GM18498 (cell line): ENCODE data around the gene COL24A1.
"Not testable (repeated sequence)": the region's sequence is repeated elsewhere in the genome, so short reads cannot be mapped to it uniquely, and the experiment has no call there.

Experiments used
- ATAC-seq: cut with Tn5 transposase; IDR thresholded peaks from one replicate; pipeline ENCODE4 v1.9.1; 2021; ENCODE audit warnings: mild to moderate bottlenecking, moderate library complexity; ENCODE audit not compliant: unreplicated experiment

COL24A1 gene

DNA sequence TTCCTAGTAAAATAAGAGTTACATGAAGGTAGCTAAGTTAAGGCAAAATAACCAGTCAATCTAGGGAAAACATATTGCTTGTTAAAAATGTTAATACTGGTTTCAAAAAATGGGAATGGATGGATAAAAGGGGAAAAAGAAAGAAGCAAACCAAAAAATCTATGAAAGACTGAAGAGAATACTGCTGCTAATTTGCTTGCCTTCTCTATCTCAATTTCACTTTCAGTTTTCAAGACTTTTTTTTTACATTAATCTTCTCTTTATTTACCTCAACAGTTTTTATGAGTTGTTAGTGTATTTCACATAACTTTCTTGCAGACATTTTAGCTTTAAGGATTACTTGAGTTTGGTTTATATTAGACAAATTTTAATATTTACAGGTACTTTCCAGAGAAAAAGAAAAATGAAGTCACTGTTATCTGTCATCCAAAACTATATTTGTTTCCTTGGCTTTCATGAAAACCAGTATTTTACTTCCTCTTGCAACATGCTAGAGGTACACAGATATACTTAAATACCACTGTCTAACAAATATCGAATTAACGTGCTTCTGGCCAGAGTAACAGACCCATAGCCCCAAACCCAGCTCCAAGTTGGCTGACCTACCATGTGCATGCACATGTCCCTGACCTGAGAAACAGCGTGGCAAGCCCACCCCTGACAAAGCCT is 70.7 kb downstream of the COL24A1 start:
- ATAC-seq = peak; percentile 49

DNA sequence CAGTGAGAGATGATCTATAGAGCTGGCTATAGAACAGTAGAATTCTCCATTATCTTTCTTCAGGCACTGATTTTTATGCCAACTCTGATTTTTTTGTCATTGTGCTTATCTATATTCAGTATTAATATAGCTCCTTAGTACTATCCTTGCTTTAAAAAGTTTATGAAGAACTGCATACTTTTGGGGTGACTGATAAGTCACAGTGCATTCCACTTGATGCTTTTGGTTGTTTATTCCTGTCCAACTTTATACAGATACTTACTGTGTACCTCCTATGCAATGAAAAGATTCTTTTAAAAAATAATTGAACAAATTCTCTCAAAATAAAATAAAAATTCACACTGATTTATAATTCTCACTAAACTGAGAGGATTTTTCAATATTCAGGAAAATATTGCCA is 71.6 kb downstream of the COL24A1 start:
- no peak for ATAC-seq

DNA sequence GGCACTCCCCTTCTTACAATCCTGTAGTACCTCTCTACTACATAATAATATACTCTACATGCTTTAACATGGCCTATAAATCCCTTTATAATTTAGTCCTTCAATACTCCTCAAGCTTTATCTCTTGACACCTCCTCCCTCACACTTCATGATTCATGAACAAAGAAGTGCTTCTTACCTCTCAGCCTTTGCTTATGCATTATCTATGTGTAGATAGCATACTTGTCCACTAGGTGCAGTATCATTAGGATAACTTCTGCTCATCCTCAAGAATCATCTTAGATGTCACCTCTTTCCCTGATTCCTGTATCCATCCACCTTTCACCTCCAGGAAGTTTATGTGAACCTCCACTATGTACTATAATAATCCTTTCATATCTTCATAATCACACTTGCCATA is 74.4 kb downstream of the COL24A1 start:
- no peak for ATAC-seq

DNA sequence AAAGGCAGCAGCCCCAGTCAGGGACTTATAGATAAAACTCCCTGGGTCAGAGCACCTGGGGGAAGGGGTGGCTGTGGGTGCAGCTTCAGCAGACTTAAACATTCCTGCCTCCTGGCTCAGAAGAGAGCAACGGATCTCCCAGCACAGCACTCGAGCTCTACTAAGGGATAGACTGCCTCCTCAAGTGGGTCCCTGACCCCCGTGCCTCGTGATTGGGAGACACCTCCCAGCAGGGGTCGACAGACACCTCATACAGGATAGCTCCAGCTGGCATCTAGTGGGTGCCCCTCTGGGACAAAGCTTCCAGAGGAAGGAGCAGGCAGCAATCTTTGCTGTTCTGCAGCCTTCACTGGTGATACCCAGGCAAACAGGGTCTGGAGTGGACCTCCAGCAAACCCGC is 84.1 kb downstream of the COL24A1 start:
- ATAC-seq = not testable (repeated sequence)

DNA sequence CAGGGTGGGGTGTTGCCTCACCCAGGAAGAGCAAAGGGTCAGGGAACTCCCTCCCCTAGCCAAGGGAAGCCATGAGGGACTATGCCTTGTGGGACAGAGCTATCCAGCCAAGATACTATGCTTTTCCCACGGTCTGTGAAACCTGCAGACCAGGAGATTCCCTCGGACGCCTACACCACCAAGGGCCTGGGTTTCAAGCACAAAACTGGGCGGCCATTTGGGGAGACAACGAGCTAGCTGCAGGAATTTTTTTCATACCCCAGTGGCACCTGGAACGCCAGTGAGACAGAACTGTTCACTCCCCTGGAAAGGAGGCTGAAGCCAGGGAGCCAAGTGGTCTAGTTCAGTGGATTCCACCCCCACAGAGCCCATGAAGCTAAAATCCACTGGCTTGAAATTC is 84.7 kb downstream of the COL24A1 start:
- not testable (repeated sequence) for ATAC-seq

DNA sequence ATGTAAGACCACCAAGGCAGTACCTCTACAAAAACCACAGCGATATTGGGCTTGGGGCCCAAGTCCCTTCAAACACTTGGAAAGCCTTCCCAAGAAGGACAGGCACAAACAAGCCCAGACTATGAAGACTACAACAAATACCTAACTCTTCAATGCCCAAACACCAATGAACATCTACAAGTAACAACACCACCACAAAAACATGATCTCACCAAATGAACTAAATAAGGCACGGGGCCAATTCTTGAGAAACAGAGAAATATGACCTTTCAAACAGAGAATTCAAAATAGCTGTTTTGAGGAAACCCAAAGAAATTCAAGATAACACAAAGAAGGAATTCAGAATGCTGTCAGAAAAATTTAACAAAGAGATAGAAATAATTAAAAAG is 86.8 kb downstream of the COL24A1 start:
- ATAC-seq = no peak

DNA sequence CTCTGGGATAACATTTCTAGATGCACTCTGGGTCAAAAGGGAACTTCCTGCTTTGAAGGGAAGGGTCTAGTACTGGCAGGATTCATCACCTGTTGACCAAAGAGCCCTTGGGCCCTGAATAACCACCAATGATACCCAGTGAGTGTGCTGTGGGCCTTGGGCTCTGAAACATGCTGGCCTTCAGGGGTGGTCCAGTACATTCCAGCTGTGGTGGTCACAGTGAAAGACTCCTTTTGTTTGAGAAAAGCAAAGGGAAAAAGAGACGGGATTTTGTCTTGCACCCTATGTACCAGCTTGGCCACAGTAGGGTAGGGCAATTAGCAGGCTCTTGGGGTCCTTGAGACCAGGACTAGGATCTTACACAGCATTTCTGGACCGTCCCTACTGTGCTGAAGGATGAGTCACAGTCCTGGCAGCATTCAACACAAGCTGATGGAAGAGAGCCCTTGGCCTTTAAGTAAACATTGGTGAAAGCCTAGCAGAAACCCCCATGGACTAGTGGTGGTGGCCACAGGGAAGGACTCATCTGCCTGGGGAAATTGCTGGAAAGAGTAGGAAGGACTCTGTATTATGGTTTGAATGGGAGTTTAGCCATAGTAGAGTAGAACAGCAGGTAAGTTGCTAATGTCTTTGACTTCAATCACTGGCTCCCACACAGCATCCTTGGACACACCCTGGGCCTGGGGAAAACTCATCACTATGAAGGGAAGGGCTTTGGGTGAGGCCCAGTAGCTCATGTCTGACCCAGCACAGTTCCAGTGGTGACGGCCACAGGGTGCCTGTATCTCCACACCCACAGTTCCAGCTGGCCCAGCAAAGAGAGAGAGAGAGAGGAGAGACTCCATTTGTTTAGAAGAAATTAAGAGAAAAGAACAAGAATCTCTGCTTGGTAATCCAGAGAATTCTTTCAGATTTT is 87.5 kb downstream of the COL24A1 start:
- ATAC-seq = no peak

DNA sequence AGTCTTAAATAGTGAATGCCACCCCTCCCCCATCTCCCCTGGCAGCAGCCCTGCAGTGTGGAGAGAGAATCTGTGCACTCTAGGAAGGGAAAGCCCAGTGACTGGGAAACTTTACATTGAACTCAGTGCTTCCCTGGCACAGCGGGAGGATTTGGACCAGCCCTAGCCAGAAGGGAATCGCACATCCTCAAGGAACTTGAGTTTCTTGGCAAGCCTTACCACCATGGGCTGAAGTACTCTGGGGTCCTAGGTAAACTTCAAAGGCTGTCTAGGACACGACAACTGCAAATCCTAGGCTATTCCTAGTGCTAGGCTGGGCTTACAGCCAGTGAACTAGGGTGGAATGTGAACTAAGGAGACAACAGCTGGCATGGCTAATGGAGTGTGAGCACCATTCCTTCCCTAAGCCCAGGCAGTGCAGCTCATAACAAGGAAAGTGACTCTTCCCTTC is 88.3 kb downstream of the COL24A1 start:
- no peak for ATAC-seq

DNA sequence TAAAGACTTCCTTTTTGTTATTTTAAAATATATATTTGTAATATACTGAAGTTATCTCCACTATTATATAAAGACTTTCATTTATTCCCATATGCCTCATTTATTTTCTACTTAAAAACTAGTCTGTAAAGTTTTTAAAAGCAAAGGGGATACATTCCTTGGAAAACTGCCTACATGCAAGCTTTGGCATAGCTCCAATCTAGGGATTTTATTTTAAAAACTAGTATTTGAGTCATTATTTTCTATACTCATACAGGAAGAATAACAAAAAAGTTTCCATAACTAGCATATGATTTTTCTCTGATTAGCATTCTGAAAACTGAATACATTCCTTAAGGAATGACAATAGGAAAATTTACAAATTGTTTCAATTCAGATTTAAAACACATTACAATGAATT is 88.9 kb downstream of the COL24A1 start:
- ATAC-seq = no peak

DNA sequence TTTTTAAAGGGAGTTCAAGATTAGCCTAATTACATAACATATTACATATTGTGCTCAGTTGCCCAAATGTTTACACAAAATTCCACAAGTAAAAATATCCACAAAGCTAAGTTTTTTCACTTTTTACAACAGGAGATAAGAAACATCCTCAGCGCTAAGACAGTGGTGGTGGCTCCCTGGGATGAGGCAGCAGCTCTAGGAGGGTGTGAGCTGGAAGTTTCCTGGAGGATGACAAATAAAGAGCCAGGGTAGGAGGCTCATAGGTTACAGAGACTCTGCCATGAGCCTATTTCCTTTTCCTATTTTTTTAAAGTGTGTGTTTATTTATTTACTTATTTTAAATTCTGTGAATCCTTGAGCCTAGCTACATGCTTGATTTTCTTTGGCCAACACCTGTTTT is 91.7 kb downstream of the COL24A1 start:
- ATAC-seq = no peak

DNA sequence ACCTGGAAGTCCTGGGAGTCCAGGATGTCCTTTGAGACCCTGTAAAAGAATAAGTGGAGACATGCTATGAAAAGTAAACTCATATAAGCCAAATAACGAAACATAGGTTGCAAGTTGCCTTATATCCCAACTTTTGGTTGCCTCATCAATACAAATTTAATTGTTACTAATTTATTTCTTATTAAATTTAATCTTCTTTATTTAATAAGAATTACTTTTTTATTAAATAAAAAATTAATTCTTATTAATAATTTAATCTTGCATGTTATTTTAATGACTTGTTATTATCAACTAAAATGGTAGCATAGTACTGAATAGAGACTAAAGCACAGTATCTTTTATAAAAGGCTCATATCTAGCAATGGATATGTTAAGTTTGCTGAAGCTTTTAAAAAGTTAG is 92.9 kb downstream of the COL24A1 start:
- ATAC-seq = no peak

DNA sequence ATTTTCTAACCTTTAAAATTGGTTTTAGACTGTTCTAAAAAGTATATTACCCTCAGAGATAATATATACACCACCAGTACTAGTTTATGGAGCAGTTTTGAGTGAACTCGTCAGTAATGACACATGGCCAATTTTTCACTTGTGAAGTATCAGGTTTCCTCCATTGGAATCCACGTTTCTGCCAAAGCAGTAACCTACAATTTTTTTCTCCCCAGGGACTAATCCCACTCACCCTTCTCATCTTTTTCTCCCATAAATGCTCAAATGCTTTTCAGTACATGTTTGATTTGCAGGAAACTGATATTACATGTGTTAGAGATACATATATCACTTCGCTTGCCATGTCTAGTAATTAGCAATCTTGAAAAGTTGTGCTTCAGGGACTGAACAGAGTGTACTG is 94.1 kb downstream of the COL24A1 start:
- no peak for ATAC-seq

DNA sequence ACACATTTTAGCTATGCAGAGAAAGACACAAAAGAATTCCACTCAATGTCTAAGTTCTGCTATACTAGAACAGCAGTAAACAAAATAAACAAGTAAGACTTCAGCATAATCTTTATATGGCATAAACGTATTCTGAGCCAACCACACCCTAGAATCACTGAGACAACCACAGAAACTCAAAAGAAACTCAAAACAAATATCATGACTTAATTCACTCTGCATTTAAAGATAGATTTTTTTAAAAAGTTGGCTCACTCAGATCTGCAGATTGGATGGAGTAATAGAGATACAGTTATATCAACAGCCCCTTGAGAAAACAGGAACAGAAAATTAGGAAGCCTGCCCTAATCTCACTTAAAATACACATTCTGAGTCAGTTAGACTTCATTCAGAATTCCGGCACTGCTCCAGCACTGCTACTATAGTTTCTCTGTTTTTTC is 95.0 kb downstream of the COL24A1 start:
- ATAC-seq = no peak

DNA sequence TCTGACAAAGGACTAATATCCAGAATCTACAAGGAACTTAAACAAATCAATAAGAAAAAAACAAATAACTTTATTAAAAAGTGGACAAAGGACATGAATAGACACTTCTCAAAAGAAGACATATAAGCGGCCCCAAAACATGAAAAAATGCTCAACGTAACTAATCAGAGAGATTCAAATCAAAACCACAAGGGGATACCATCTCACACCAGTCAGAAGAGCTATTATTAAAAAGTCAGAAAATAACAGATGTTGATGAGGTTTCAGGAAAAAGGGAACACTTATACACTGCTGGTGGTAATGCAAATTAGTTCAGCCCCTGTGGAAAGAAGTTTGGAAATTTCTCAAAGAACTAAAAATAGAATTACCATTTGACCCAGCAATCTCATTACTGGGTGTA is 102.2 kb downstream of the COL24A1 start:
- no peak for ATAC-seq

DNA sequence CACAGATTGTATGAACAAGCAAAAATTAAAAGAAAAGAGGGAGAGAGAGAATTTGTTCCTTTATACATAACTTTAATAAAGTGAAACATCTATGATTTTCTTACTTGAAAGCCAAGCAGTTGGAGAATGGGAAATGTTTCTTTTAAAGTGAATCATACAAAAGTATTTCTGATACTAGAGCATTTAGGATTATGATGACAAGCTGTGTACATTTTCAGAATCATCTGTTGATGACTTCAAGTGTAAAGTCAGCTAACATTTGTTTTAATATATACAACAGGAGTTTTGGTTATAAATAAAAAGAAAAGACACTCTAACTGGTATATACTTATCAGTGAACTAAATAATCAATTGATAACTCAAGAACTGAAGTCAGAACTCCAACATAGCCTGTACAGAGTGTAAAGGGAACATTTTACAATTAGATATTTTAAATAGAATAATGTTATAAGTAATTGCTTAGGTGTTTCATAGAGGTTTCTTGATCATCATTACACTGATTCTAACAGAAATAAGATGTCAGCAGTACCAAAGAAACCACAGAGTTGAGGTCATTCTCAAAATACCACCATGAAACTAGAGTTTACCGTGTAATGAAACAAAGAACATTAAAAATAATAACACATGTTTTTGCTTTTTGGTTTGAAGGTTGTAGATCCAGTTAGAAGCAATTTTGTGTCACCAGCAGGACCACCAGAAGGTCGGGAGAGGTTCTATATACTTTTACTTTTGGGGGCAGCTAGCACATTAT is 103.4 kb downstream of the COL24A1 start:
- peak; percentile 76 for ATAC-seq

DNA sequence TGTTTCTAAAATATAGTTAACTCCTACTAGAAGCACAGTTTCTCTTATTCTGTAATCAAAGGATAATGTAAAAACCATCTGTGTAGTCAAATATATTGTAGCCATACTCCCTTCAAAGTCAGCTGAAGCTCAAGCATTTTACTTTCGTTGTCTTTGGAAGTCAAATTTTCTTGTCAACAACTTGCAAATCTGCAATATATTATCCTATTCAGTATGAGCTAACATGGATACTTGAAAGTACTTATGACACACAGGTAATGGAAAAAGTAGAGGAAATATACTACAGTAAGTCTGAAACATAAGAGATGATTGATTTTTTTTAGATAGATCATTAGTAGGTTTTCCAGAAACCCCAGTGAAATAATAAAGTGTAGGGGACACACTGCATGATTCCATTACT is 121.5 kb downstream of the COL24A1 start:
- ATAC-seq = no peak

DNA sequence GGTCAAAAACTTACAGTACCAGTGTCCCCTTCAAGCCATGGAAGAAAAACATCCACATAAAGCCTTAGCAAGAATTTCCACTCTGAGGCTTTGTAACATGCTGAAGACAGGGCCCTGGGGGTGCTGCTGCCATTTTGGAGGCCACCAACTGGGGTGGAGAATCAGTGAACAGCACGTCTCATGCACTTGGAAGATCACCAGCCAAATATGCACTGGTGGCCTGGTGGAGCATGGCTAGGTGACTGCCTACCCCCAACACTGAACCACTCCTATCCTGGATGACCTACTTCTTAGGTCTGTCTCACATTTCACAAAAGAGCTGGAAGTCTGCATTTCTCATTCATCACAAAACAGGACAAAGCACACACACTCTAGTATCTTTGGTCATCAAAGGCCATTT is 126.4 kb downstream of the COL24A1 start:
- ATAC-seq = no peak

DNA sequence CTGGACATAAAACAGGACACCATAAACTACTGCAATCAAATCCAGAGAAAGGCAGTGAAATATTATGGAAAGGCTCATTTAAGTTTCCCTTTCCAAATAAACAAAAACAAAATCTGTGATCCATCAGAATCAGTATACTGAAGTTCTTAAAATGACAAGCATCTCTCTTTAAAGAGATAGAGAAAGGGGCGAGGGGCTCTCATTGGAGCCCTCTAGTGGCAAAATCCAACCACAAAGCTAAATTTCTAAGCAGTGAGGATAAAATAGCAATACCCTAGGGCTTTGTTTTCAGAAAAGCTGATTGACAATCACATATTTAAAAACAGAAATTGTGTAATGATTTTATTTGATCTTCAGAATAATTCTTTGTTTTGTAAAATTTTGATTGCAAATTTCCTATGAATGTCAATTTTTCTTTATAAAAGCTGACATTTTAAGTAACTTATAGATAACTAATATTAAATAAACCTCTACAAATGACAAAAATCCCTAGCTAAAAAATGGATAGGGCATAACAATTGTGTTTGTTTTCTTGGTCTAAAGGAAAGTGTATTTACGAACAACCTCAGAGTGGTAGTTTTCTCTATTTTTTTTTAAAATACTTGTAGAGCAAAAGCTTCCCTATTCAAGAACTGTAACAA is 138.2 kb downstream of the COL24A1 start:
- peak; percentile 59 for ATAC-seq

DNA sequence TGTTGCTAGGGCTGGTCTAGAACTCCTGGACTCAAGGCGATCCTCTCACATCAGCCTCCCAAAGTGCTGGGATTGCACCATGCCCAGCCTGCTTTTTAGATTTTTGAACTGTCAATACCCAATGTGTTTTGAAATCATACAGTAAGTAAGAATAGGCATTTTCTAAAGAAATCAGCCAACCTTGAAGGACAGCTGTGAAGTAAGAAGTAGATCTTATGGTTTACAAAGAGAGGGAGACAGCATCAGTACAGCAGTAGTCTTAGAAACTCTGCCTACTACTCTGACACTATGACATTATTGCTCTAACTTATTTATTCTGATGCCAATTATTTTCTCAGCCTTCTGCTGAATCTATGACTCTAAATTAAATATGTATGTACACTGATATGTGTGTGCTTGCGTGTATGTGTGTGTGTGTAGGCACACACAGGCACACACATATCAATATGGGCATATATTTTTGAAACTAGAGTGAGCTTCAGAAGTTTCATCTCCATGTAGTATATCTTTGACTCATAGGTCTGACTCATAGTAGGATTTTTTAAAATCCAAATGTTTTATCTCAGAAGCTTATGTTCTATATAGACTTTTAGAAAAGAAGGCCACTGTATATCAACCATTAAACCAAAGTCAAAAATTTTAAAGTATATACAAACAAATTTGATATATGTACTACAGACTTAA is 140.4 kb downstream of the COL24A1 start:
- peak; percentile 74 for ATAC-seq

DNA sequence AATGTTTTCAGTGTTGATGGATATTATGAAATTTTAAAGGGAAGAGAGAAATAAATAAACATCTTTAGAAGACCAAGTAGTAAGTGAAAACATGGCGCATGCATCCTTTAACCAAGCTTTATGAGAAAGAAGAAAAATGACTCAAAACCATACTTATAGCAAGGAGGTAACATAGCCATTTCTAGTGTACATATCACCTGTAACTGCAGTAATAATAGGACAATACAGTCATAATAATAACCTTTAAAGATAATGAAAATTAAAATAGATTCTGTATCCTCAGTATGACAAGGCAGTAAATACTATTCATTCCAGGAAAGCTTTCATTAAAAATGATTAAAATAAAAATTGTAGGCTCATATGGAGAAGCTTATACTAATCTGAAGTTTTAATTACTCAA is 141.2 kb downstream of the COL24A1 start:
- no peak for ATAC-seq
